ENCODE measurements around the gene CCDC77. TPM values are rescaled to one million over a fixed set of nuclear protein-coding genes. Genes with fewer than 3 reads are reported as not detected.

Gene CCDC77
- total and polyA plus RNA-seq, 2 experiments from 2014 or later: 24.7 to 26.7 TPM

- TF ChIP-seq ZNF462 (CRISPR knock-in tag; IDR thresholded peaks at IDR 0.05) (no peak), CTCF (conservative IDR thresholded peaks at IDR 0.05; ENCODE audit: low read depth in 2 of 2) (no peak), REST (IDR thresholded peaks at IDR 0.05; ENCODE audit: unreplicated experiment) (no peak), POLR2AphosphoS5 (IDR thresholded peaks at IDR 0.05; ENCODE audit: low read depth) (no peak)
Observed at GRCh38 chr12:470133-470532, 68.7 kb downstream of the CCDC77 start (continued).

All from GM23338 (cell line).